ENCODE results near the gene RERE.
A peak's percentile ranks its signal among the peaks of the same experiment; 100 is the strongest.

The RERE gene

GRCh38 chr1:8330271-8331125 lies 486.9 kb downstream of the RERE start:
- Histone ChIP-seq H3K4me1 (ENCODE audit: insufficient read depth, low read length) (no peaks in the 10 kb centered on the region), H3K27me3 (ENCODE audit: control insufficient read depth in 1 of 2, insufficient read depth in 2 of 2, low read length in 2 of 2) (no peaks in the 10 kb centered on the region), H3K9ac (ENCODE audit: low read length) (no peak overlapping the region), H3K27ac (ENCODE audit: low read depth, low read length) (no peak overlapping the region), H3K36me3 (ENCODE audit: insufficient read depth, low read length) (peaks cover 9% of the 10 kb centered on the region), H3K4me3 (ENCODE audit: low read depth in 1 of 2, low read length in 2 of 2) (no peak overlapping the region), H3K9me3 (ENCODE audit: low read length) (no peaks in the 10 kb centered on the region)

- Histone ChIP-seq H3K4me1 (ENCODE audit: insufficient read depth, low read length) (no peaks in the 10 kb centered on the region), H3K27ac (ENCODE audit: low read depth, low read length) (no peak overlapping the region), H3K36me3 (ENCODE audit: insufficient read depth, low read length) (peaks cover 9% of the 10 kb centered on the region), H3K4me3 (ENCODE audit: low read depth in 1 of 2, low read length in 2 of 2) (no peak overlapping the region), H3K27me3 (ENCODE audit: control insufficient read depth in 1 of 2, insufficient read depth in 2 of 2, low read length in 2 of 2) (no peaks in the 10 kb centered on the region), H3K9me3 (ENCODE audit: low read length) (no peaks in the 10 kb centered on the region), H3K9ac (ENCODE audit: low read length) (no peak overlapping the region)
Observed at GRCh38 chr1:8329858-8330257, 487.6 kb downstream of the RERE start.

- H3K27ac ChIP-seq (ENCODE audit: low read depth, low read length), result no peak overlapping the region
Observed at GRCh38 chr1:8329439-8329838, 488.0 kb downstream of the RERE start.

GRCh38 chr1:8328271-8328670 lies 489.2 kb downstream of the RERE start:
- no peak overlapping the region for H3K4me3 ChIP-seq (ENCODE audit: low read depth in 1 of 2, low read length in 2 of 2)
- no peak overlapping the region for H3K27ac ChIP-seq (ENCODE audit: low read depth, low read length)
- no peaks in the 10 kb centered on the region for H3K4me1 ChIP-seq (ENCODE audit: insufficient read depth, low read length)
- H3K36me3 ChIP-seq (ENCODE audit: insufficient read depth, low read length), result peaks cover 9% of the 10 kb centered on the region
- no peaks in the 10 kb centered on the region for H3K9me3 ChIP-seq (ENCODE audit: low read length)
- H3K27me3 ChIP-seq (ENCODE audit: control insufficient read depth in 1 of 2, insufficient read depth in 2 of 2, low read length in 2 of 2), result no peaks in the 10 kb centered on the region
- no peak overlapping the region for H3K9ac ChIP-seq (ENCODE audit: low read length)

More at GRCh38 chr1:8329439-8329838, 488.0 kb downstream of the RERE start:
- Histone ChIP-seq H3K36me3 (ENCODE audit: insufficient read depth, low read length) (peaks cover 9% of the 10 kb centered on the region), H3K4me1 (ENCODE audit: insufficient read depth, low read length) (no peaks in the 10 kb centered on the region), H3K9ac (ENCODE audit: low read length) (no peak overlapping the region), H3K27me3 (ENCODE audit: control insufficient read depth in 1 of 2, insufficient read depth in 2 of 2, low read length in 2 of 2) (no peaks in the 10 kb centered on the region), H3K9me3 (ENCODE audit: low read length) (no peaks in the 10 kb centered on the region), H3K4me3 (ENCODE audit: low read depth in 1 of 2, low read length in 2 of 2) (no peak overlapping the region)

- Histone ChIP-seq H3K27me3 (ENCODE audit: control insufficient read depth in 1 of 2, insufficient read depth in 2 of 2, low read length in 2 of 2) (no peaks in the 10 kb centered on the region), H3K4me1 (ENCODE audit: insufficient read depth, low read length) (no peaks in the 10 kb centered on the region), H3K9me3 (ENCODE audit: low read length) (no peaks in the 10 kb centered on the region), H3K9ac (ENCODE audit: low read length) (no peak overlapping the region), H3K27ac (ENCODE audit: low read depth, low read length) (no peak overlapping the region), H3K36me3 (ENCODE audit: insufficient read depth, low read length) (peaks cover 9% of the 10 kb centered on the region), H3K4me3 (ENCODE audit: low read depth in 1 of 2, low read length in 2 of 2) (no peak overlapping the region)
Observed at GRCh38 chr1:8326265-8326664, 491.2 kb downstream of the RERE start.

- H3K4me3 ChIP-seq (ENCODE audit: low read depth in 1 of 2, low read length in 2 of 2), result no peak overlapping the region
- no peaks in the 10 kb centered on the region for H3K27me3 ChIP-seq (ENCODE audit: control insufficient read depth in 1 of 2, insufficient read depth in 2 of 2, low read length in 2 of 2)
- no peak overlapping the region for H3K9ac ChIP-seq (ENCODE audit: low read length)
- no peak overlapping the region for H3K27ac ChIP-seq (ENCODE audit: low read depth, low read length)
- H3K9me3 ChIP-seq (ENCODE audit: low read length), result no peaks in the 10 kb centered on the region
- H3K4me1 ChIP-seq (ENCODE audit: insufficient read depth, low read length), result no peaks in the 10 kb centered on the region
- H3K36me3 ChIP-seq (ENCODE audit: insufficient read depth, low read length), result peaks cover 9% of the 10 kb centered on the region
Observed at GRCh38 chr1:8325771-8326170, 491.7 kb downstream of the RERE start.

GRCh38 chr1:8324176-8324810 lies 493.1 kb downstream of the RERE start:
- no peak overlapping the region for H3K27ac ChIP-seq (ENCODE audit: low read depth, low read length)
- H3K9me3 ChIP-seq (ENCODE audit: low read length), result no peaks in the 10 kb centered on the region
- no peaks in the 10 kb centered on the region for H3K27me3 ChIP-seq (ENCODE audit: control insufficient read depth in 1 of 2, insufficient read depth in 2 of 2, low read length in 2 of 2)
- no peaks in the 10 kb centered on the region for H3K4me1 ChIP-seq (ENCODE audit: insufficient read depth, low read length)
- H3K9ac ChIP-seq (ENCODE audit: low read length), result no peak overlapping the region
- peaks cover 9% of the 10 kb centered on the region for H3K36me3 ChIP-seq (ENCODE audit: insufficient read depth, low read length)
- no peak overlapping the region for H3K4me3 ChIP-seq (ENCODE audit: low read depth in 1 of 2, low read length in 2 of 2)

GRCh38 chr1:8323706-8324105 lies 493.7 kb downstream of the RERE start:
- H3K4me3 ChIP-seq (ENCODE audit: low read depth in 1 of 2, low read length in 2 of 2), result no peak overlapping the region
- H3K36me3 ChIP-seq (ENCODE audit: insufficient read depth, low read length), result peaks cover 9% of the 10 kb centered on the region

GRCh38 chr1:8321612-8322011 lies 495.8 kb downstream of the RERE start:
- Histone ChIP-seq H3K9me3 (ENCODE audit: low read length) (no peaks in the 10 kb centered on the region), H3K9ac (ENCODE audit: low read length) (no peak overlapping the region), H3K4me3 (ENCODE audit: low read depth in 1 of 2, low read length in 2 of 2) (no peak overlapping the region), H3K36me3 (ENCODE audit: insufficient read depth, low read length) (peaks cover 3% of the 10 kb centered on the region), H3K27me3 (ENCODE audit: control insufficient read depth in 1 of 2, insufficient read depth in 2 of 2, low read length in 2 of 2) (no peaks in the 10 kb centered on the region), H3K27ac (ENCODE audit: low read depth, low read length) (no peak overlapping the region), H3K4me1 (ENCODE audit: insufficient read depth, low read length) (peaks cover 6% of the 10 kb centered on the region)

More at GRCh38 chr1:8323706-8324105, 493.7 kb downstream of the RERE start:
- H3K4me1 ChIP-seq (ENCODE audit: insufficient read depth, low read length), result peaks cover under 1% of the 10 kb centered on the region
- no peak overlapping the region for H3K9ac ChIP-seq (ENCODE audit: low read length)
- no peaks in the 10 kb centered on the region for H3K27me3 ChIP-seq (ENCODE audit: control insufficient read depth in 1 of 2, insufficient read depth in 2 of 2, low read length in 2 of 2)
- H3K27ac ChIP-seq (ENCODE audit: low read depth, low read length), result no peak overlapping the region
- no peaks in the 10 kb centered on the region for H3K9me3 ChIP-seq (ENCODE audit: low read length)

GRCh38 chr1:8318436-8318835 lies 499.0 kb downstream of the RERE start:
- no peaks in the 10 kb centered on the region for H3K36me3 ChIP-seq (ENCODE audit: insufficient read depth, low read length)
- H3K27me3 ChIP-seq (ENCODE audit: control insufficient read depth in 1 of 2, insufficient read depth in 2 of 2, low read length in 2 of 2), result no peaks in the 10 kb centered on the region
- no peaks in the 10 kb centered on the region for H3K9me3 ChIP-seq (ENCODE audit: low read length)
- peaks cover 15% of the 10 kb centered on the region for H3K4me1 ChIP-seq (ENCODE audit: insufficient read depth, low read length)
- peak overlapping the region; percentile 55 to 88 for H3K4me3 ChIP-seq (ENCODE audit: low read depth in 1 of 2, low read length in 2 of 2)
- peak overlapping the region; percentile 44 for H3K9ac ChIP-seq (ENCODE audit: low read length)
- H3K27ac ChIP-seq (ENCODE audit: low read depth, low read length), result peak overlapping the region; percentile 61

GRCh38 chr1:8317647-8318381 lies 499.6 kb downstream of the RERE start, which contains the start of gene SLC45A1:
TSS of gene SLC45A1 (plus strand) at chr1:8318114. CDS start at chr1:8324330, 6,216 bp downstream.
- Histone ChIP-seq H3K36me3 (ENCODE audit: insufficient read depth, low read length) (no peaks in the 10 kb centered on the region), H3K9me3 (ENCODE audit: low read length) (no peaks in the 10 kb centered on the region), H3K27ac (ENCODE audit: low read depth, low read length) (peak within 1 kb of the TSS; percentile 61), H3K9ac (ENCODE audit: low read length) (peak within 1 kb of the TSS; percentile 44), H3K27me3 (ENCODE audit: control insufficient read depth in 1 of 2, insufficient read depth in 2 of 2, low read length in 2 of 2) (no peaks in the 10 kb centered on the region), H3K4me3 (ENCODE audit: low read depth in 1 of 2, low read length in 2 of 2) (peak within 1 kb of the TSS; percentile 55 to 88), H3K4me1 (ENCODE audit: insufficient read depth, low read length) (peaks cover 15% of the 10 kb centered on the region)

All from muscle layer of colon (tissue), 2 donors.